Measurements from ENCODE around the gene DCAF5. TPM values are rescaled to one million over a fixed set of nuclear protein-coding genes. Genes with fewer than 3 reads are reported as not detected.

DCAF5 gene
- total RNA-seq, 1 donor: 38.7 TPM

GRCh38 chr14:69073429-69073828 lies 79.5 kb downstream of the DCAF5 start:
- Histone ChIP-seq H3K9me3 (ENCODE audit: low read depth, low read length) (no peaks in the 10 kb centered on the region), H3K4me1 (ENCODE audit: insufficient read depth, low read length) (peaks cover 21% of the 10 kb centered on the region), H3K4me2 (ENCODE audit: insufficient read depth, low read length) (no peak overlapping the region), H3K36me3 (ENCODE audit: insufficient read depth, low read length) (peaks cover 25% of the 10 kb centered on the region), H3K79me2 (ENCODE audit: insufficient read depth, low read length) (peaks cover 6% of the 10 kb centered on the region), H4K20me1 (ENCODE audit: insufficient read depth, low read length) (no peaks in the 10 kb centered on the region), H2AFZ (ENCODE audit: low read length) (no peak overlapping the region), H3K27me3 (ENCODE audit: insufficient read depth, low read length) (no peaks in the 10 kb centered on the region), H3K27ac (ENCODE audit: low read depth, low read length) (no peak overlapping the region), H3K4me3 (ENCODE audit: insufficient read depth, low read length) (no peak overlapping the region)
- no peak for TF ChIP-seq CTCF (IDR thresholded peaks at IDR 0.05; ENCODE audit: extremely low read depth, low read depth, low read length)
- DNase-seq (ENCODE audit: insufficient read length, low spot score, missing footprints): no peak

GRCh38 chr14:69072584-69072983 lies 80.3 kb downstream of the DCAF5 start:
- DNase-seq (ENCODE audit: insufficient read length, low spot score, missing footprints): no peak
- H3K4me2 ChIP-seq (ENCODE audit: insufficient read depth, low read length): no peak overlapping the region
- peaks cover 15% of the 10 kb centered on the region for H3K4me1 ChIP-seq (ENCODE audit: insufficient read depth, low read length)
- peaks cover 25% of the 10 kb centered on the region for H3K36me3 ChIP-seq (ENCODE audit: insufficient read depth, low read length)
- no peaks in the 10 kb centered on the region for H3K9me3 ChIP-seq (ENCODE audit: low read depth, low read length)
- peaks cover 6% of the 10 kb centered on the region for H3K79me2 ChIP-seq (ENCODE audit: insufficient read depth, low read length)
- H3K4me3 ChIP-seq (ENCODE audit: insufficient read depth, low read length): no peak overlapping the region
- TF ChIP-seq CTCF (IDR thresholded peaks at IDR 0.05; ENCODE audit: extremely low read depth, low read depth, low read length): no peak
- no peak overlapping the region for H2AFZ ChIP-seq (ENCODE audit: low read length)
- no peaks in the 10 kb centered on the region for H3K27me3 ChIP-seq (ENCODE audit: insufficient read depth, low read length)
- no peaks in the 10 kb centered on the region for H4K20me1 ChIP-seq (ENCODE audit: insufficient read depth, low read length)
- no peak overlapping the region for H3K27ac ChIP-seq (ENCODE audit: low read depth, low read length)

- H3K4me2 ChIP-seq (ENCODE audit: insufficient read depth, low read length): peak overlapping the region; percentile 15
- H3K4me1 ChIP-seq (ENCODE audit: insufficient read depth, low read length): peaks cover 12% of the 10 kb centered on the region
Measured at GRCh38 chr14:69068744-69069421, 84.0 kb downstream of the DCAF5 start.

More at GRCh38 chr14:69068744-69069421, 84.0 kb downstream of the DCAF5 start:
- no peak overlapping the region for H3K4me3 ChIP-seq (ENCODE audit: insufficient read depth, low read length)
- H2AFZ ChIP-seq (ENCODE audit: low read length): no peak overlapping the region
- no peak for TF ChIP-seq CTCF (IDR thresholded peaks at IDR 0.05; ENCODE audit: extremely low read depth, low read depth, low read length)
- no peaks in the 10 kb centered on the region for H3K79me2 ChIP-seq (ENCODE audit: insufficient read depth, low read length)
- H4K20me1 ChIP-seq (ENCODE audit: insufficient read depth, low read length): no peaks in the 10 kb centered on the region
- peak overlapping the region; percentile 85 for H3K27ac ChIP-seq (ENCODE audit: low read depth, low read length)
- H3K9me3 ChIP-seq (ENCODE audit: low read depth, low read length): no peaks in the 10 kb centered on the region
- peaks cover 16% of the 10 kb centered on the region for H3K36me3 ChIP-seq (ENCODE audit: insufficient read depth, low read length)
- no peaks in the 10 kb centered on the region for H3K27me3 ChIP-seq (ENCODE audit: insufficient read depth, low read length)
- DNase-seq (ENCODE audit: insufficient read length, low spot score, missing footprints): no peak
